Esophagus muscularis mucosa (tissue), 4 donors: Measurements from ENCODE around the gene DNAAF5. TPM values are rescaled to one million over a fixed set of nuclear protein-coding genes. Genes with fewer than 3 reads are reported as not detected.

Source experiments
- DNase-seq: peaks from one replicate; pipeline ENCODE4 v3.0.0-alpha.2; 2017; ENCODE audit errors: extremely low spot score
- H3K27ac ChIP-seq, 4 donors: fragments of 200-600 bp; sonication (generic); replicated peaks in 1 of 4; 1 replicate in 3 of 4; 2 replicates in 1 of 4; pipeline ENCODE4 v1.5.1; 2016 to 2019; ENCODE audit warnings: mild to moderate bottlenecking in 1 of 4
- H3K27me3 ChIP-seq, 4 donors: fragments of 200-600 bp; sonication (generic); one replicate each; pipeline versions ENCODE4 v1.5.1 to v1.6.0; 2016 to 2019
- H3K36me3 ChIP-seq, 4 donors: fragments of 200-600 bp; sonication (generic); one replicate each; pipeline ENCODE4 v1.5.1; 2016 to 2019
- H3K4me1 ChIP-seq, 4 donors: fragments of 200-600 bp; sonication (generic); one replicate each; pipeline ENCODE4 v1.5.1; 2016 to 2019
- H3K4me3 ChIP-seq, 4 donors: fragments of 200-600 bp; sonication (generic); 1 replicate in 2 of 4; 2 replicates in 2 of 4; pipeline ENCODE4 v1.5.1; 2016 to 2019; ENCODE audit warnings: mild to moderate bottlenecking in 4 of 4, moderate library complexity in 1 of 4
- H3K9me3 ChIP-seq, 4 donors: fragments of 200-600 bp; sonication (generic); 1 replicate in 3 of 4; 2 replicates in 1 of 4; pipeline ENCODE4 v1.5.1; 2016 to 2019
- EP300 ChIP-seq: sonication (generic); formaldehyde crosslinking; IDR thresholded peaks from one replicate; pipeline ENCODE4 v1.6.1; 2017; ENCODE audit warnings: antibody characterized with exemption
- POLR2A ChIP-seq: fragments of 450-650 bp; IDR thresholded peaks from one replicate; pipeline ENCODE4 v1.6.1; 2017; ENCODE audit warnings: antibody characterized with exemption, moderate library complexity, mild to moderate bottlenecking, low read depth
- POLR2AphosphoS5 ChIP-seq, 2 donors: sonication (generic); formaldehyde crosslinking; IDR thresholded peaks; one replicate each; pipeline ENCODE4 v1.6.1; 2017; ENCODE audit warnings: antibody characterized with exemption in 2 of 2
- WGBS: methylation state at CpG from one replicate; pipeline ENCODE4 v1.1.5; 2018; 5-methylcytosine and 5-hydroxymethylcytosine counted together
- intact Hi-C: fragments of 100-400 bp; cut with DNase I; formaldehyde crosslinking; loops from one replicate; pipeline ENCODE4 v1.15.1; 2023
- total RNA-seq, 4 donors: library from RNA; depleted of rRNA; stranded (reverse); fragments of >200 nt; gene quantifications; one replicate each; pipeline versions ENCODE4 v1.1.0 to v1.2.1, GENCODE V29; 2016
- TF ChIP-seq, protein P1 (sequence below), 3 experiments: fragments of 200-600 bp in 2 of 3; fragments of 450-650 bp in 1 of 3; sonication (generic) in 2 of 3; IDR thresholded peaks; one replicate each; pipeline ENCODE4 v1.5.1; 2017 to 2019; ENCODE audit warnings: antibody characterized with exemption in 3 of 3, mild to moderate bottlenecking in 2 of 3, moderate library complexity in 1 of 3

DNAAF5 gene
- total RNA-seq, 4 donors from 2014 or later: 21.2 to 32.7 (median 29.4) TPM

DNA sequence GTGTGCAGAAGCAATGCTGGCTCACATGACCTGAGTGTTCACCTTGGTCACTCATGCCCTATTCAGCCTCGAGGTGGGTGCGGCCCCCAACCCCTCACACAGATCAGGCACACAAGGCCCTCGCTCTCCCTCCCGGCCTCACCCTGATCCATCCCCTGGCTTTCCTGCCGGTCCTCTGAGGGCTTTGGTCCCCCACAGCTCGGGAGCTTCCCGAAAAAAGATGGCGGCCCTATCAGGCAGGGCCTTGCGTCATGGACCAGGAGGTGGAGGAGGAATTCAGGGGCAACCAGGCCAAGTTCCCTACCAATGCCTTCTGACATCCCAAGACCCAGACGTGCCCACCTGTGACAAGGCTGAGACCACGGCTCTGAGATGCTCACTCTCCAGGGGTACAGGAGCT is 43.7 kb upstream of the DNAAF5 start:
- H3K27ac ChIP-seq: no peak overlapping the region
- H3K36me3 ChIP-seq: peaks cover 0 to 28% (median 8%) of the 10 kb centered on the region in 4 donors
- TF ChIP-seq EP300 (no peak), POLR2A (no peak), POLR2AphosphoS5 (IDR thresholded peaks at IDR 0.05) (no peak)
- TF ChIP-seq, protein P1, sequence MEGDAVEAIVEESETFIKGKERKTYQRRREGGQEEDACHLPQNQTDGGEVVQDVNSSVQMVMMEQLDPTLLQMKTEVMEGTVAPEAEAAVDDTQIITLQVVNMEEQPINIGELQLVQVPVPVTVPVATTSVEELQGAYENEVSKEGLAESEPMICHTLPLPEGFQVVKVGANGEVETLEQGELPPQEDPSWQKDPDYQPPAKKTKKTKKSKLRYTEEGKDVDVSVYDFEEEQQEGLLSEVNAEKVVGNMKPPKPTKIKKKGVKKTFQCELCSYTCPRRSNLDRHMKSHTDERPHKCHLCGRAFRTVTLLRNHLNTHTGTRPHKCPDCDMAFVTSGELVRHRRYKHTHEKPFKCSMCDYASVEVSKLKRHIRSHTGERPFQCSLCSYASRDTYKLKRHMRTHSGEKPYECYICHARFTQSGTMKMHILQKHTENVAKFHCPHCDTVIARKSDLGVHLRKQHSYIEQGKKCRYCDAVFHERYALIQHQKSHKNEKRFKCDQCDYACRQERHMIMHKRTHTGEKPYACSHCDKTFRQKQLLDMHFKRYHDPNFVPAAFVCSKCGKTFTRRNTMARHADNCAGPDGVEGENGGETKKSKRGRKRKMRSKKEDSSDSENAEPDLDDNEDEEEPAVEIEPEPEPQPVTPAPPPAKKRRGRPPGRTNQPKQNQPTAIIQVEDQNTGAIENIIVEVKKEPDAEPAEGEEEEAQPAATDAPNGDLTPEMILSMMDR (IDR thresholded peaks at IDR 0.05): no peak
- intact Hi-C loops: no loop called here
- no peaks in the 10 kb centered on the region for H3K4me1 ChIP-seq
- no peak overlapping the region for H3K4me3 ChIP-seq
- 96% methylated on average over 10 of the region's 11 CpGs for WGBS
- H3K27me3 ChIP-seq: no peaks in the 10 kb centered on the region
- no peak for DNase-seq
- H3K9me3 ChIP-seq: peaks cover 0 to 26% (median 22%) of the 10 kb centered on the region in 4 donors

GRCh38 chr7:683526-684205 is 42.8 kb upstream of the DNAAF5 start:
- intact Hi-C loops: no loop called here
- H3K36me3 ChIP-seq: peaks cover 0 to 19% (median 8%) of the 10 kb centered on the region in 4 donors
- no peak overlapping the region for H3K27ac ChIP-seq
- H3K27me3 ChIP-seq: no peaks in the 10 kb centered on the region
- H3K4me3 ChIP-seq: no peak overlapping the region
- TF ChIP-seq POLR2A: no peak
- TF ChIP-seq, protein P1 (IDR thresholded peaks at IDR 0.05): no peak
- TF ChIP-seq POLR2AphosphoS5 (IDR thresholded peaks at IDR 0.05): no peak
- TF ChIP-seq EP300: no peak
- 96% methylated on average over 14 of the region's 19 CpGs for WGBS
- peaks cover 0 to 34% (median 28%) of the 10 kb centered on the region in 4 donors for H3K9me3 ChIP-seq
- H3K4me1 ChIP-seq: no peaks in the 10 kb centered on the region
- no peak for DNase-seq

- Histone ChIP-seq H3K4me3 (no peak overlapping the region), H3K27me3 (no peaks in the 10 kb centered on the region), H3K27ac (no peak overlapping the region), H3K9me3 (peaks cover 0 to 41% (median 34%) of the 10 kb centered on the region in 4 donors), H3K4me1 (no peaks in the 10 kb centered on the region), H3K36me3 (peaks cover 0 to 12% (median 5%) of the 10 kb centered on the region in 4 donors)
- TF ChIP-seq EP300 (no peak), POLR2A (no peak), POLR2AphosphoS5 (IDR thresholded peaks at IDR 0.05) (no peak)
- TF ChIP-seq, protein P1 (IDR thresholded peaks at IDR 0.05): no peak
- no peak for DNase-seq
- 92% methylated on average over 9 of the region's 9 CpGs for WGBS
- intact Hi-C loops: no loop called here
Measured at GRCh38 chr7:684416-684815, 42.1 kb upstream of the DNAAF5 start.

DNA sequence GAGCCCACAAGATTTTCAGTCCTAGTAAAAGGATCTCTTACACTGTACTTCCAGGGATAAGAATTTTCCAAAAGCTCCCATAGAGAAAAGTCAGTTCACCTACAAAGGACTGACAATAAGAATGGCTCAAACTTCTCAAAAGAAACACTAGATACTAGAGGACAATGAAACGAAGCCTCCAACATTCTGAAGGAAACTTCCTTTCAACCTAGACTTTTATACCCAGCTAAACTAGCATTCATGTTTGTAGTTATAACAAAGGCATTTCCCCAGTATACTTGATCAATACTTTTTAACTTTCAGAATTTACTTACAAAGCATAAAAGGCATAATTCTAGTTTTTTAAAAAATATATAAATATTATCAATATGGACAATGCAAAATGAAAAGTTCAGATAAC is 41.0 kb upstream of the DNAAF5 start:
- no peak overlapping the region for H3K4me3 ChIP-seq
- H3K4me1 ChIP-seq: no peaks in the 10 kb centered on the region
- 96% methylated on average over 1 of the region's 1 CpG for WGBS
- intact Hi-C loops: no loop called here
- peaks cover 0 to 44% (median 35%) of the 10 kb centered on the region in 4 donors for H3K9me3 ChIP-seq
- H3K27me3 ChIP-seq: no peaks in the 10 kb centered on the region
- no peak overlapping the region for H3K27ac ChIP-seq
- TF ChIP-seq, protein P1 (IDR thresholded peaks at IDR 0.05): no peak
- TF ChIP-seq POLR2A: no peak
- TF ChIP-seq EP300: no peak
- TF ChIP-seq POLR2AphosphoS5 (IDR thresholded peaks at IDR 0.05): no peak
- no peak for DNase-seq
- peaks cover 0 to under 1% (median under 1%) of the 10 kb centered on the region in 4 donors for H3K36me3 ChIP-seq
